Esophagus squamous epithelium (tissue), 4 donors: ENCODE data around the gene IQSEC3.
"Not testable (repeated sequence)": the region's sequence is repeated elsewhere in the genome, so short reads cannot be mapped to it uniquely, and the experiment has no call there.

ENCODE experiments used
- CTCF ChIP-seq, 6 experiments: fragments of 450-650 bp in 4 of 6; fragments of 200-600 bp in 2 of 6; sonication (generic) in 2 of 6; IDR thresholded peaks; one replicate each; pipeline ENCODE4 v1.5.1; 2016 to 2019; ENCODE audit warnings: antibody characterized with exemption in 6 of 6, mild to moderate bottlenecking in 4 of 6, moderate library complexity in 4 of 6
- POLR2A ChIP-seq, 4 donors: fragments of 450-650 bp; IDR thresholded peaks; one replicate each; pipeline ENCODE4 v1.6.1; 2017; ENCODE audit warnings: antibody characterized with exemption in 4 of 4, mild to moderate bottlenecking in 4 of 4, moderate library complexity in 3 of 4

- TF ChIP-seq CTCF, POLR2A (IDR thresholded peaks at IDR 0.05): not testable (repeated sequence)
Observed at GRCh38 chr12:45235-45990, 21.2 kb upstream of the IQSEC3 start.
